GM23338 (cell line): ENCODE results near the gene CARMIL1. TPM values are rescaled to one million over a fixed set of nuclear protein-coding genes. Genes with fewer than 3 reads are reported as not detected.

Experiments
- ATAC-seq: fragments of 200-7000 bp; cut with Tn5 transposase; 3 replicates; pipeline ENCODE4 v1.9.1; 2020
- DNase-seq: peaks from one replicate; pipeline ENCODE4 v3.0.0-alpha.2; 2015; ENCODE audit warnings: low spot score
- H2AFZ ChIP-seq: fragments of 200-600 bp; sonication (generic); 2 replicates; pipeline ENCODE4 v1.8.0; 2016; ENCODE audit warnings: antibody characterized with exemption, mild to moderate bottlenecking, moderate library complexity
- H3F3A ChIP-seq: fragments of 200-600 bp; sonication (generic); replicated peaks from 2 replicates; pipeline ENCODE4 v1.8.0; 2017; ENCODE audit warnings: antibody characterized with exemption, mixed run types, low read depth
- H3K27ac ChIP-seq: fragments of 200-600 bp; sonication (generic); 2 replicates; pipeline ENCODE4 v1.6.1; 2016; ENCODE audit warnings: low read depth
- H3K27me3 ChIP-seq: fragments of 200-600 bp; sonication (generic); 2 replicates; pipeline ENCODE4 v1.8.0; 2016; ENCODE audit warnings: mild to moderate bottlenecking, mixed run types, moderate library complexity; ENCODE audit not compliant: insufficient read depth
- H3K36me3 ChIP-seq: fragments of 200-600 bp; sonication (generic); 2 replicates; pipeline ENCODE4 v1.8.0; 2016; ENCODE audit warnings: mild to moderate bottlenecking; ENCODE audit not compliant: insufficient read depth
- H3K4me1 ChIP-seq: fragments of 200-600 bp; sonication (generic); 2 replicates; pipeline ENCODE4 v1.8.0; 2016; ENCODE audit warnings: mild to moderate bottlenecking, moderate library complexity; ENCODE audit not compliant: insufficient read depth
- H3K4me2 ChIP-seq: fragments of 200-600 bp; sonication (generic); 2 replicates; pipeline ENCODE4 v1.7.1; 2017; ENCODE audit warnings: mixed run types
- H3K4me3 ChIP-seq: fragments of 200-600 bp; sonication (generic); 2 replicates; pipeline ENCODE4 v1.6.1; 2016; ENCODE audit warnings: mixed run types
- H3K79me2 ChIP-seq: fragments of 200-600 bp; sonication (generic); replicated peaks from 2 replicates; pipeline ENCODE4 v1.8.0; 2017; ENCODE audit warnings: mild to moderate bottlenecking; ENCODE audit not compliant: insufficient read depth
- H3K9me2 ChIP-seq: fragments of 200-600 bp; sonication (generic); 2 replicates; pipeline ENCODE4 v1.8.0; 2017; ENCODE audit not compliant: insufficient read depth
- H4K20me1 ChIP-seq: fragments of 200-600 bp; sonication (generic); replicated peaks from 2 replicates; pipeline ENCODE4 v1.8.0; 2017; ENCODE audit warnings: mild to moderate bottlenecking; ENCODE audit not compliant: insufficient read depth
- H3K27ac Mint-ChIP-seq: 2 replicates; pipeline ENCODE4 v1.8.0; 2020; ENCODE audit warnings: inconsistent platforms, mild to moderate bottlenecking, moderate library complexity, mixed read lengths
- H3K27me3 Mint-ChIP-seq: 3 replicates; pipeline ENCODE4 v1.8.0; 2022; ENCODE audit warnings: low read depth, mild to moderate bottlenecking, moderate library complexity, mixed read lengths, inconsistent platforms; ENCODE audit not compliant: insufficient read depth, poor library complexity
- H3K36me3 Mint-ChIP-seq: 3 replicates; pipeline ENCODE4 v1.8.0; 2021; ENCODE audit warnings: low read depth, mild to moderate bottlenecking, inconsistent platforms, moderate library complexity, mixed read lengths
- H3K4me1 Mint-ChIP-seq: 3 replicates; pipeline ENCODE4 v1.8.0; 2020; ENCODE audit warnings: mild to moderate bottlenecking, inconsistent platforms, mixed read lengths
- H3K4me3 Mint-ChIP-seq: 3 replicates; pipeline ENCODE4 v1.8.0; 2021; ENCODE audit warnings: moderate library complexity, mild to moderate bottlenecking, inconsistent platforms, mixed read lengths
- H3K9me3 Mint-ChIP-seq: 3 replicates; pipeline ENCODE4 v1.8.0; 2020; ENCODE audit warnings: moderate library complexity, mild to moderate bottlenecking, inconsistent platforms, mixed read lengths
- CREB1 ChIP-seq: fragments of 250-450 bp; sonication (Bioruptor Pico); IDR thresholded peaks from 2 replicates; pipeline ENCODE4 v1.5.0; 2020; ENCODE audit warnings: low read depth, mild to moderate bottlenecking, moderate library complexity
- CTCF ChIP-seq, 2 experiments: fragments of 200-600 bp in 1 of 2; sonication (generic) in 1 of 2; conservative IDR thresholded peaks; 2 replicates each; pipeline versions ENCODE4 v1.5.1 to v1.6.1; 2016 to 2017; ENCODE audit warnings: antibody characterized with exemption in 2 of 2, low read depth in 2 of 2, mild to moderate bottlenecking in 2 of 2, moderate library complexity in 1 of 2
- ETS1 ChIP-seq: IDR thresholded peaks from 2 replicates; pipeline ENCODE4 v1.6.1; 2016; ENCODE audit warnings: antibody characterized with exemption
- EZH2 ChIP-seq: fragments of 200-600 bp; sonication (generic); IDR thresholded peaks from one replicate; pipeline ENCODE4 v1.8.0; 2017; ENCODE audit warnings: antibody characterized with exemption, mild to moderate bottlenecking, low read depth; ENCODE audit not compliant: unreplicated experiment
- EZH2phosphoT487 ChIP-seq: fragments of 200-600 bp; sonication (generic); IDR thresholded peaks from one replicate; pipeline ENCODE4 v1.8.1; 2018; ENCODE audit warnings: antibody characterized with exemption; ENCODE audit not compliant: unreplicated experiment
- JUNB ChIP-seq: IDR thresholded peaks from one replicate; pipeline ENCODE4 v1.6.1; 2016; ENCODE audit warnings: antibody characterized with exemption; ENCODE audit not compliant: unreplicated experiment
- NANOG ChIP-seq: IDR thresholded peaks from 2 replicates; pipeline ENCODE4 v1.6.1; 2016; ENCODE audit warnings: antibody characterized with exemption, borderline replicate concordance
- POLR2AphosphoS5 ChIP-seq: IDR thresholded peaks from 2 replicates; pipeline ENCODE4 v1.6.1; 2016; ENCODE audit warnings: antibody characterized with exemption, low read depth
- ZNF114 ChIP-seq: fragments of 250-450 bp; sonication (Bioruptor Pico); IDR thresholded peaks from 2 replicates; pipeline ENCODE4 v1.5.0; 2020; ENCODE audit warnings: mild to moderate bottlenecking, moderate library complexity
- ZNF462 ChIP-seq: fragments of 250-450 bp; sonication (Bioruptor Pico); IDR thresholded peaks from 2 replicates; pipeline ENCODE4 v1.5.0; 2020; ENCODE audit warnings: mild to moderate bottlenecking, moderate library complexity
- polyA plus RNA-seq: library from polyadenylated mRNA; unstranded; fragments of >200 nt; fragmentation: Nextera tagmentation; extraction: Ambion mirVana; gene quantifications from 2 replicates; pipeline ENCODE4 v1.2.1, GENCODE V29; 2016
- total RNA-seq: library from RNA; depleted of rRNA; stranded (reverse); fragments of >200 nt; shearing (Covaris generic); gene quantifications from 2 replicates; pipeline ENCODE4 v1.2.3, GENCODE V29; 2014

The CARMIL1 gene
- total and polyA plus RNA-seq, 2 experiments from 2014 or later = 43.2 to 66.9 TPM

- ATAC-seq = no peak
- H3F3A ChIP-seq = no peaks in the 10 kb centered on the region
- Mint-ChIP-seq H3K27me3 (no peaks in the 10 kb centered on the region), H3K36me3 (peaks cover 18% of the 10 kb centered on the region), H3K9me3 (no peaks in the 10 kb centered on the region), H3K4me3 (no peak overlapping the region), H3K4me1 (peaks cover 3% of the 10 kb centered on the region; the same call in 2 of the 3 replicates), H3K27ac (peak overlapping the region; percentile 16; the same call in 1 of the 2 replicates)
- no peaks in the 10 kb centered on the region for H4K20me1 ChIP-seq
- no peaks in the 10 kb centered on the region for H3K27me3 ChIP-seq
- DNase-seq = no peak
- no peaks in the 10 kb centered on the region for H3K4me1 ChIP-seq
- no peak overlapping the region for H3K4me2 ChIP-seq
- TF ChIP-seq ZNF114 (CRISPR knock-in tag) = no peak
- TF ChIP-seq ZNF462 (CRISPR knock-in tag) = no peak
- no peak for TF ChIP-seq EZH2
- TF ChIP-seq NANOG = no peak
- no peak for TF ChIP-seq JUNB
- H3K79me2 ChIP-seq = no peaks in the 10 kb centered on the region
- H3K27ac ChIP-seq = no peak overlapping the region
- no peak overlapping the region for H2AFZ ChIP-seq
- no peak overlapping the region for H3K4me3 ChIP-seq
- H3K9me2 ChIP-seq = no peaks in the 10 kb centered on the region
- H3K36me3 ChIP-seq = peaks cover 4% of the 10 kb centered on the region; the same call in 1 of the 2 replicates
Observed at GRCh38 chr6:25524542-25524941, 245.4 kb downstream of the CARMIL1 start.

- no peaks in the 10 kb centered on the region for H3K9me2 ChIP-seq
- no peaks in the 10 kb centered on the region for H3K79me2 ChIP-seq
- no peak overlapping the region for H3K4me3 ChIP-seq
- H3K36me3 ChIP-seq = peaks cover 4% of the 10 kb centered on the region; the same call in 1 of the 2 replicates
- TF ChIP-seq ETS1 (no peak), JUNB (no peak), CTCF (conservative IDR thresholded peaks at IDR 0.05; ENCODE audit: low read depth in 2 of 2) (no peak), NANOG (no peak), EZH2 (no peak), POLR2AphosphoS5 (no peak), EZH2phosphoT487 (no peak), CREB1 (CRISPR knock-in tag) (no peak), ZNF114 (CRISPR knock-in tag) (no peak)
- H3K27ac Mint-ChIP-seq = peak overlapping the region; percentile 16; the same call in 1 of the 2 replicates
- no peaks in the 10 kb centered on the region for H3K27me3 Mint-ChIP-seq
- H3K4me1 Mint-ChIP-seq = peaks cover 3% of the 10 kb centered on the region; the same call in 2 of the 3 replicates
- H4K20me1 ChIP-seq = no peaks in the 10 kb centered on the region; the same call in 1 of the 2 replicates
- H3F3A ChIP-seq = no peaks in the 10 kb centered on the region
- ATAC-seq (no peak), DNase-seq (no peak)
- no peaks in the 10 kb centered on the region for H3K9me3 Mint-ChIP-seq
- no peaks in the 10 kb centered on the region for H3K27me3 ChIP-seq
- no peaks in the 10 kb centered on the region for H3K4me1 ChIP-seq
- H3K4me2 ChIP-seq = no peak overlapping the region
- H2AFZ ChIP-seq = no peak overlapping the region
- no peak overlapping the region for H3K4me3 Mint-ChIP-seq
- no peak overlapping the region for H3K27ac ChIP-seq
- H3K36me3 Mint-ChIP-seq = peaks cover 18% of the 10 kb centered on the region
Observed at GRCh38 chr6:25525078-25525477, 245.9 kb downstream of the CARMIL1 start.
